ENCODE results near the gene CRNKL1. TPM values are rescaled to one million over a fixed set of nuclear protein-coding genes. Genes with fewer than 3 reads are reported as not detected.
A peak's percentile ranks its signal among the peaks of the same experiment; 100 is the strongest.

CRNKL1 gene
- total RNA-seq (2014; rRNA removed; shearing (Covaris generic)) = 41.7 and 49.7 TPM in 2 replicates

DNA sequence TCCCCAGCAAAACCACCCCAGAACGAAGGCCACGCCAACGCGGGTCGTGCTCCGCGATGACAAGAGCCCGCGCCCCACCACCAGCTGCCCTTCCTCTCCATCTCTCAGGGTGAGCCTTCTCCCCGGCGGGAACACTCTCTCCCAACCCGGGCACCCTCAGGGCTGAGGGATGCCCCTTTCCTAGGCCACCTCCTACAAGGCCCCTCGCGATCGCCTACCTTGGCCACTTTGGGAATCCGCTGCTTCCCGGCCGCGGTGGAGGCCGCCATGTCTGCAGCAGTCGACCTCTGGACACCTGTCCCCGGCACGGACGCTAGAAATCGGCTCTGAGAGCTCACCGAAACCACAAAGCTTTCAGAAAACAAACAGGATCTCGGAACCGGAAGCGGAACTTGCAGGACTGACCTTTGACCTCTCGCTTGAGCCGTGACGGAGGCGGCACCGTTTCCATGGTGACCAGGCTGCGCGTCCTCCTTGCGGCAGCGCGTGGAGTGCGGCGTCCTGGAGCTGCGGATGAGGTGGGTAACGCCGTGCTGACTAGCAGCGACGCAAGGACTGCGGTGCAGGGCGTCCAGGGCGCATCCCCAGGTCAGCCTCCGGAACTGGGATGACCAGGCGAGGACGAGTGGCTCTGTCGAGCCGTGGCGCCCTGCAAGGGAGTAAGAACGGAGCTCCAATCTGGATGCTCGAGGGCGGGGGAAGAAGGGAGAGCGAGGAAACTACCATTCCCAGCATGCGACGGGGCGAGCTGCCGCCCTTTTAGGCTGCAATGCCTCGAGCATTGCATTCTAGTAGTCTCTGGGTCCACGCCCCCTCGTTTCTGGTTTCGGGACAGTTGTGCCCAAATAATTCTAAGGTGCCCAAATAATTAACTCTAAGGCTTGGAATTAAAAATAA lies at the start of gene CRNKL1, which contains the start of gene CFAP61:
CRNKL1 (minus strand) TSS at position 393 of the 897 bp plus-strand sequence; CDS start at position 269, 124 bp downstream.
CFAP61 (plus strand) TSS at position 459 of the 897 bp plus-strand sequence. CDS start 4,122 bp downstream, outside the sequence.
- DNase-seq (ENCODE audit: low read depth) = peak; percentile 98

DNA sequence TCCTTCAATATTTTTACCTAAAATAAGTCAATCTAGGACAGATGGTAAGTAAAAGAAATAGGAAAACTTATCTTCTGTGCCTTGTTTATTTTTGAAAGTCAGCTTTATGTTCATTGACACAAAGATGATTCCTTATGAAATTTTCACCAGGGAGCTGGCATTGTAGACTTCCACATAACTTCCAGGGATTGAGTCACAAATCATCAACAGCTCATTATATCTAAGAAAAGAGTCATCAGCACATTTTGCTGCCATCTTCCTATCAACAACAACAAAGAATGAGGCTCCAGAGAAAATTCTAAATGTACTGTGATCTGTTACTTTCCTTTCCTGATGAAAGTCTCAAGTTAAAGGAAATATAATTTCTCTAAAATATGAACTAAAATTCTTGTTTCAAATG lies 48.6 kb upstream of the CRNKL1 start:
- no peak for DNase-seq (ENCODE audit: low read depth)

DNA sequence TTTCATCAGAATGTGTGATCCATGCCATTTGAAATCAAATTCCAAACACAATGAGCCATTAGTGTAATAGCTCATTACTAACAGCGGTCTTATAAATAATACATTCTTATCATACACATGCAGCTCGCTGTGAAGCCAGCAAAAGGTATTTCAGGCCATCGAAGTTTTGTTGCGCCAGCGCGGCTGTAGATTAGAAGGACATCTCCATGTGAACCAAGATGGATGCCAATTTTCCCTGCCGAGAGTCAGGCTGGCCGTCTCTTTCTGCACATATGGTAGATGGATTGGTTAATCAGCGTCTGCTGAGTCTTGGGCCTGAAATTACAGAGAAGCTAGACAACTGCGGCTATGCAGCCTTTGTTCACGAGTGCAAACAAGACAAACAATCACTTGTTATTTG lies 44.2 kb upstream of the CRNKL1 start:
- no peak for DNase-seq (ENCODE audit: low read depth)

DNA sequence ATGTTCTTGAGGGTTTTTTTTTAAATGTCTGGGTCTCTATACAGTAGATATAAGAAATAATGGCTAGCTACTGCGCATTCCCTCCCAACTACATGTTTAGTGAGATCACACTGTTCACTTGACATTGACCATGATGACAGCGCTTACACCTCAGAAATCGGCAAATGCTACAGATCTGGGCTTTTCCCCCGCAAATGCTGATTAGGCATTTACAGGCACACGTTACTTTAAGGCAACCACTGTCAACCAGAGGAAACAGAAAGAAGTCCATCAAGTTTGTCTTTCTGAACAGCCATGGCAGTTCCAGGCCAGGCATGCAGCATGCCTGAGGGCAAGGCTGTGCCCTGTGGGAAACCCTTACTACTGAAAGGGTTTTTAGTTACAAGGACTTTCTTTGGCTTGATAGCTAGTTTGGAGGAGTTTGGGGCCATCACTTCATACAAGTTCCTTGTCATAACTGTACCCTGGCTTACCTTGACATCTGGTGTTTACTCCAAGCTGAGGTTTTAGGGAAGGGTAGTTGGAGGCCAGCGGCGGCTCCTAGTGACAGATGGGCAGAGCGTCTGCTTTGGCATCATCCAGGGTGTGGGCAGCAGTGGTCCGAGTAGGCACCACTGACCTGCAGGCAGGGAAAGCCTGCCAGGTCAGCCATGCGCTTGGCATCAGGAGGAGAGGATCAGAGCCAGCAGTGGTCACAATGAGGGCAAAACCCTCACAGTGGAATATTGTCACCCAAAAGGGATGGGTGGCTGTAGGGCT lies 43.0 kb upstream of the CRNKL1 start:
- no peak for DNase-seq (ENCODE audit: low read depth)

DNA sequence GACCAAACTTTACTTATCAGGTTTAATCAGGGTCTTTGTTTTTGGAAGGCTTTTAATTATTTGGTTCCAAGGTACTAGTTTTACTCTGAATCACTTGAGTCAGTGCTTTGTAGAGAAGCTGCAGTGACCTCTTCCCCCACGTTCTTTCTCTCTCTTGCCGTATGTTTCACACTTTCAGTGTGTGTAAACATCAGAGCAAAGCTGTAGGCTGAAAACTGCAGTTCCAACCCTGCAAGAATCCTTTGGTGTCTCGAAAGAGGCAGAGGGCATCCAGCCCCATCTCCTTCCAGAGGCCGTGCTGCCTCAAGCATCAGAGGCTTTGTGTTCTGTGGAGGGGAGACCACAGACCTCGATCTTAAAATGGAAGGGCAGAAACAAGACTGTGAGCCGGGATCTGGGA lies 42.1 kb upstream of the CRNKL1 start:
- no peak for DNase-seq (ENCODE audit: low read depth)

DNA sequence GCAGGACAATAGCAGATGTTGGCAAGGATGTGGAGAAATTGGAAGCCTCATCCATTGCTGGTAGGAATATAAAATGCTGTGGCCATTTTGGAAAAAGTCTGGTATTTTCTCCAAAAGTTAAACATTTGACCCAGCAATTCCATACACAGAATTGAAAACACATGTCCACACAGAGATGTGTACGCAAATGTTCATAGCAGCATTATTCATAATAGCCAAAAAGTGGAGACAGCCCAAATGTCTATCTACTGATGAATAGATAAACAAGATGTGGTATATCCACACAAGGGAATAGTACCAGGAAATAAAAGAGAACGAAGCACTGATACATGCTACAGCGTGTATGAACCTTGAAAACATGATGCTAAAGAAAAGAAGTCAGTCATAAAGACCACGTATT lies 40.6 kb upstream of the CRNKL1 start:
- DNase-seq (ENCODE audit: low read depth) = no peak

DNA sequence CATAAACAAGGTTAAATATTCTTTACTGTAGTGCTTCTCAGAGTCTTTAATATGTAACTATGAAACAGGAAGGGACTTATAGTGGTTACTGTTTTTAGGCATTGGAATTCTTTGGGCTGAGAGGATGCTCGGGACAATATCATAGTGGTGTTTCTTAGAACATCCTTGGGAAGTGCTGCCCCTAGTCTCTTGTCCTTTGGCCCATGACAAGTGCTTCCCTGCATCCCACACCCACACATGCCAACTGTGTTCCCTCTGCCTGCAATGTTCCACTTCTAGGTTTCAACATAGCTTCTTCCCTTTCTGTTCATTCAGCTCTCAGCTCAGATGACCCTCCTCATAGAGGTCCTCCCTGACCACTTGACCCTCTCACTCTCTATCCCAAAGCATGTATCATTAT lies 37.7 kb upstream of the CRNKL1 start:
- DNase-seq (ENCODE audit: low read depth) = no peak

DNA sequence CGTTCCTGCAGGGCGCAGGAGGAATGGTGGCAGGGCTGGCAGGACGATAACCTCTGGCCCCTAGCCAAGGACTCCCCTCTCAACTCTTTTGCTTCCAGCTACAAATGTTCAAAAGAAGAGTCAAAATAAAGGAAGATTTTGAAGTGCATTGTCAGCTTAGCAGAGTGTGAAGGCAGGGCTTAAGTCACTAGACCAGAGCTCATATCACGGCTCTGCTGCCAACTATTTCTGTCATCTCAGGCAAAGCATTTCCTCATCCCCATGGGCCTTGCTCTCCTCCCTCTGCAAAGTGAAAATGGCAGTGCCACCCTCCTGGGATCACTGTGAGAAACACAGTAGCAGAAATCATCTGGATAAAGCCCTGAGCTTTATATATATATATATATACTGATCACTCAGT lies 36.8 kb upstream of the CRNKL1 start:
- no peak for DNase-seq (ENCODE audit: low read depth)

DNA sequence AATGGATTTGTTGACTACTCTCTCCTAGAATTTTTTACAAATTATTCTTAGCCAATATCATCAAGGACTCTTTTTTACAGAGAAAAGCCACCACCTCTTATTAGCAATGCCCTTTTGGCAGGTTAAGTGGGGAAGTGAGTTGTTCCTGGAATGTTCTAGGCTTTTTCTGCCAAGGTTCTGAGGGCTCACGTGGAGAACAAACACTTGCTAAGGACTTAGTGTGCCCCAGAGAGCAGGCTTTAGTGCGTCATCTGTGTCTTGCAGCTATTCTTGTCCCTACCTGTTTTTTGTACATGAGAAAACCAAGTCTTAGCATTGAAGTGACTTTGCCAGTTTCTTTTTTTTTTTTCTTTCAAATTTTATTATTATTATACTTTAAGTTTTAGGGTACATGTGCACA lies 33.5 kb upstream of the CRNKL1 start:
- DNase-seq (ENCODE audit: low read depth) = no peak

DNA sequence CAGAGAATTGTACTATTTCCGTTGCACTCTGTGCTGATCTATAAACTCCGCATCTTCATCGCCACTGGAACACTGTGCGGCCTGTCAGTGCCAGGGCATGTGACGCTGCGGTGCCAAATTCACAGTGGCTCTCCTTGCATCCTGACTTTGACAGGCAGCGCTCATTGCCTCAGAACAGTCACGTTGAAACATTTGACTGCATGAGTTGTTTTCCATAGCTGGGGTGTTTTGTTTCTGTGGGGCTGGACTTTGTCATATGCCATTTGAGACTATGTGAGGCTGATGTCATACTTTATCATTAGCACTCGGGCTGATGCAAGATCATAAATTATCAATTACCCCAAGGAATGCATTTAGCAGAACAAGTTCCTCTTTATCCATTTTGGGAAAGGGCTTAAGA lies 32.8 kb upstream of the CRNKL1 start:
- no peak for DNase-seq (ENCODE audit: low read depth)

DNA sequence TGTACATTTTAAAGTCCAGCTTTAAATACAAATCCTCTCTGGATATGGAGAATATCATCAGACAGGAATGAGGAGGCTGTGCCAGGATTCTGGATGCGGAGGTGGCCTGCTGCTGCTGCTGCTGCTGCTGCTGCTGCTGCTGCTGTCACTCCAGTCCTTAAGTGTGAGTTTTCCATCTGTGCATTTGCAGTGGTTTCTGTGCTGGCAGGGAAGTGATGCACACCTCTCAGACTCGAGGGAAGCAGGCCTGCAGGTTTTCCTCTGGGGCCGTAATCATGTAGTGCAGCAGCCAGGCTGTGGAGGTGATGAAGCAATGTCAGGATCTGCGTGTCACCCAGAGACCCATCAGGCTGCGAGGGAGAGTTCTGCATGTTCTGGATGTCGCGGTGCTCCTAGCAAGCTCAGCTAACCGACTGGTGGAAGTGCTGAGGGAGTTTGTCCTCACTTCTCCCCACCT lies 32.1 kb upstream of the CRNKL1 start:
- DNase-seq (ENCODE audit: low read depth) = no peak

DNA sequence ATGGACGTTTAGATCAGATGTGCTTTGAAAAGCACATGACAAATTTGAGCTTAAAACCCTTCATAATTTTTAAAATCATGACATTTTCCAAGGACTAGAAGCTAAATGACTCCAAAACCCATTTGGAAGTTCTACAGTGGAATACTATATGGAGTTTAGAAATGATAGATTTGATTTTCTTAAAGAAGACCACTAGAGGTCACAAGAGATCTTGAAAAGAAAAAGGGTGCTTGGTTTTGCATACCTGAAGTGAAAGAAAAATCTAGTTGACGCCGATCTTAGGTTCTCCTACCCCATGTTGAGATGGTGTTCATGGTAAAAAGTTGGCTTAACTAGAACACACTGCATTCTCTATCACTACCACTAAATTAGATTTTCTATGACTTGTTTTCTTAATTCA lies 31.5 kb upstream of the CRNKL1 start:
- DNase-seq (ENCODE audit: low read depth) = peak; percentile 60

DNA sequence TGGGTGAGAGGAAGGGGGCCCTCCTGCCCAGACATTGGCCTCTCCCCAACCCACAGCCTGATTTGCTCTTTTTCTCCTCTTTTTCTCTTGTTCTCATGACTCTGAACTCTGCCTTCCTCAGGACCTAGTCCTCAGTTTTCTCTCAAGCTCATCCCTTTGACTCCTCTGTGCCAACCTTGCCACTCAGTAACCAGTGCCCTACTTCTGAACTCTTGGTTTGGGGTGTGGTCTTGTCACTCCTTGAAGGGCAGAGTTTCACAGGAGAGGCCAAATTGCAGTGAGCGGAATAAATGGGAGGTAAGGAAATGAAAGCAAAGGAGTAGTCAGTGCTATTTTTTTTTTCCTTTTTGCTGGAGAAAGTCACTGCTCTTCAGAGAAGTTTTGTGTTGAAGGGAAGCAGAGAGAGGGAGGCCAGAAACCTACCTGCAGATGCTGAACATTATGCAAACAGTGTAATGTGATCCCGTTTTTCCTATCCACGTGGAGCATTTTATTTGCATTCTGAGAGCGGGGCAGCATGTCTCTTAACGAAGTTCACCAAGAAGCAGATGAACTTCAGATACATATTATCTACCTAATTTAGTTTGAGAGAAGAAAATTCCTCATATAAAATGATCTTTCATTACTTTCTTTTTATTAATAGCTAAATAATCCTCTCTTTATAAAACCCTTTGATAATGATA lies 27.0 kb upstream of the CRNKL1 start:
- no peak for DNase-seq (ENCODE audit: low read depth)

DNA sequence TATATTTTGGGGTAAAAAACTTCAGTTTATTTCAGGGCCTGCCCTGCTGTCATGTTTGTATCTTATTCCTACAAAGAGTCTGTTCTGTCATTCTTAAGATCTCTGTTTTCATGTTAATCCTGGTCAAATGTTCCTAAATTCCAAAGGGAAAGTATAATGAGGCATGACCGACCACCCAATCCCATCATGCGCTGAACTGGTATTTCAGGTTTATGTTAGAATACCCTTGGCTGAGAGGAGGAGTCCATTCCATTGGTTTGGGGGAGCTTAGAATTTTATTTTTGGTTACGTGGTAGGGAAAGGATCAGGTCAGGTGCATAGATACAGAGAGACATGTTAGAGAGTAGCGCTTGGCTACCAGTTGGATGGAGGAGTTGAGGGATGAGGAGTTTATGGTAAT lies 25.8 kb upstream of the CRNKL1 start:
- DNase-seq (ENCODE audit: low read depth) = no peak

DNA sequence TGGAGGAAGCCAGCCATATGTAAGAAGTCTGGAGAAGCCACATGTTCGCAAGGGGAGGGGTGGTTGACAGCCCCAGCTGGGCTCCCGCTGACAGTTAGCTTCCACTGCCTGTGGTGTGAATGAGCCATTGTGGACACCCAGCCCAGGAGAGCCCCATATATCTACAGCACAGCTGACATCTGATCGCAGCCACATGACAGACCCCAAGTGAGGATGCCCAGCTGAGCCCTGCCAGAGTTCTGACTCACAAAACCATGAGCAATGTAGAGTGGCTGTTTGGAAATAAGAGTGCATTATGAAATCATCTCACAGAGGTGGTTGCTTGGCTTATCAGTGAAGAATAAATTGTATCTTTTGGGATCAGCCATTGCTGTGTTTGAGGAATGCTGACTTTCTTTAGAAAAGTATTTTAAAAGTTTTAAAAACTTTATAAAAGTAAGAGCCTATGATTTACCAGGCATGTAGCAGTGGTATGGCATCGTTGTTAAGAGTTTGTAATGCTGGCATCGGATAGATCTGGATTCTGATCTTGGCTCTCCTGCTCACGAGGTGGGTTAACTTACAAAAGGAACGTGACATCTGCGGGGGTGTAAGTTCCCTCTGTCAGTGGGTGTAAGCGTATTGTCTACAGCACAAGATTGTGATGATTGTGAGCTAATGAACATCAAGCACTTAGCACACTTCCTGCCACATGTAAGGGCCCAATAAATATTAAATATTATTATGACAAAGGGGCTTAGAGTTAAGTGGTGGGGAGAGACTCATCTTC lies 24.2 kb upstream of the CRNKL1 start:
- DNase-seq (ENCODE audit: low read depth) = peak; percentile 95

DNA sequence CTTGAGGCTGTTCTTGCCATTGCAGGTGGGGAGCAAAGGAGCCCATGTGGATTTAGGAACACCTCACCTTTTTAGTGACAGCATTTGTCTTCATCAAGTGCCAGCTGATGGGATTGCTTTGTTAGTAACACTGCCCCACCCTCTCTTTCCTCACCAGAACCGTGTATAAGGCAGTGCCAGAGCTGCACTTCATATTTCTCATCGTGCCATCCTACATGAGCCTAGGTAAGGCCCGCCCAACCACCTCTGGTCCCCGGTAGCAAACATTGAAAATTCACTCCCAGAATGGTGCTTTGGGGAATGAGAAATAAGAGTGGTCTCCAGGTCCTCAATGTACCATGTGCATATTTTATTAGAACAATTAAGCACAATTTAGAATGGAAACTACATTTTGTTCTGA lies 22.8 kb upstream of the CRNKL1 start:
- DNase-seq (ENCODE audit: low read depth) = no peak

DNA sequence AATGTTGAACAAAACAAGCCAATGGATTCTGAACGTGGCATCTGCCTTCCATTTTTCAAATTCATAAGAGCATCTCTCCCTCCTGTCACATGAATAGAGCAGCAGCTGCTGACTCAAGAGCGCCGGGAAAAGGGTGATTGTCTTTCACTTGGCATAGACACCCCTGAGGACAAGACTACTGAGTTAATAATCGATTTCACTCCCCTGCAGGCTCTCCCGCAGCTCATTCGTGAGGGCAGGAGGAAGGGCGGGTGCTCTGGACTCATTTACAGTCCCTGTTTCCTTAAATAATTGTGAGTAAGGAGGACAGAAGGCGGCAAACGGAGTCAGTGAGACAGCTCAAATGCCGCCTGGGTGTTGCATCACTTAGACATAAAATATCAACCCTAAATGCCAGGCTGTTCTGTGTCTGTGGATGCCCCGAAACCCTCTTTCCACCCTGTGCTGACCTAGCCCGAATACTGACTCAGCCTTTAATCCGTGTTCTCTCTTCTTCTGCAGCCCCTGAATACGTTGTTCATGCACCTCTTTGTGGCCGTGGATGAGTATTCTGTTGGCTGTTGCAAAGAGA lies 21.6 kb upstream of the CRNKL1 start:
- peak; percentile 23 for DNase-seq (ENCODE audit: low read depth)

DNA sequence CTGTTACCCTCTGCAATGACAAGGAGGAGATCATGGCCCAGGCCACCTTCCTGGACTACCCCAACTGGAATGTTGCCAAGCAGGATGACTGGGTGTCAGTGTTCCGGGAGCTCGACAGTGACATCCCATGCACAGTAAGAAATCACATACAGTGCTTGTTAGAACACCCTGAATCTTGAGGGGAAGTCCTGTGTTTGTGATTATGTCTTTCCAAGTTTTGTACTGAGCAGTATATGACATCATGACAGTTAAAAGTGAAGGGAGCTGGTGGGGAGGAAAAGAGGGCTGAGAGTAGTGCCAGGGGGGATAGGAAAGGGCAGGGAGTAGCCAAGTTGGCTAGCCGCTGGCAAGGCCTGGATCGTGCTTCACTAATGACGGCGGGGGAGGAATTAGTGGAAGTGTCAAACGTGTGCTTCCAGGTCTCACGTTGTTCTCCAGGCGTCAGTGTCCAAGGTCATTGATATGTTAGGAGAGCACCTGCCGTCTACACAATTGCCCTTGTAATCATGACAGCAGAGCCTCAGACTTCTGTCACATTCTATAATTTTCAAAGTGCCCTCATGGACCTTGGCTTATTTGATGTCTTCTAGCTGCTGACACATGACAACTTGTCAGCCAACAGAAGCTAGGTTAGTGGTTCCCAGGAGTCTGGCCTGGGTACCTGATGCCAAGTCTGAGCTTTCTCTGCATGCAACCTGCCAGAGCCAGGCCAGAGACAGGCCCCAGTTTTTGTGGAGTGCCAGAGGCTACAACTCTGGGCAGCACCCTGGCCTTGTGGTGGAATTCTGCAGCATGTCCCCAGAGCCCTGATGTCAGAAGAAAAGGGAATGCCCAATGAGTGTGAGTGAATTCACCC lies 18.8 kb upstream of the CRNKL1 start:
- DNase-seq (ENCODE audit: low read depth) = no peak

DNA sequence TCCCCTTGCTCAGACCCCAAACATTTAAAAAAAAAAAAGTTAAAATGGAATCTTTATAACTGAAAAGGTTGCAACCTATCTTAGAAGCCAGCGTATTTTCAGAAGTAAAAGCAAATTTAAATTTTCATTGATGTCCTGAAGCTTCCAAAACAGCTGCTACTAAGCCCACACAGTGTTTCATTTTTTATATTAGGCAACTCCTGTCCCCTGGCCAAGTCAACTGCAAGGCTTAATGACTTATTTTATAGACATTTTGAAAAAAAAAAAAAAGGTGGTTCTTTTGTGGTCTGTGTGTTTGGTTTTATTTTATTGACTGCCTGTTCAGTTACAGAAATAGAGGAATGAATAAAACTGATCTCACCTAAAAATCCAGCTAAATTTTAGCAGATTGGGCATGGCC lies 13.1 kb upstream of the CRNKL1 start:
- no peak for DNase-seq (ENCODE audit: low read depth)

All from RPMI7951 (cell line).